ENCODE data around the gene FRK.

DNA sequence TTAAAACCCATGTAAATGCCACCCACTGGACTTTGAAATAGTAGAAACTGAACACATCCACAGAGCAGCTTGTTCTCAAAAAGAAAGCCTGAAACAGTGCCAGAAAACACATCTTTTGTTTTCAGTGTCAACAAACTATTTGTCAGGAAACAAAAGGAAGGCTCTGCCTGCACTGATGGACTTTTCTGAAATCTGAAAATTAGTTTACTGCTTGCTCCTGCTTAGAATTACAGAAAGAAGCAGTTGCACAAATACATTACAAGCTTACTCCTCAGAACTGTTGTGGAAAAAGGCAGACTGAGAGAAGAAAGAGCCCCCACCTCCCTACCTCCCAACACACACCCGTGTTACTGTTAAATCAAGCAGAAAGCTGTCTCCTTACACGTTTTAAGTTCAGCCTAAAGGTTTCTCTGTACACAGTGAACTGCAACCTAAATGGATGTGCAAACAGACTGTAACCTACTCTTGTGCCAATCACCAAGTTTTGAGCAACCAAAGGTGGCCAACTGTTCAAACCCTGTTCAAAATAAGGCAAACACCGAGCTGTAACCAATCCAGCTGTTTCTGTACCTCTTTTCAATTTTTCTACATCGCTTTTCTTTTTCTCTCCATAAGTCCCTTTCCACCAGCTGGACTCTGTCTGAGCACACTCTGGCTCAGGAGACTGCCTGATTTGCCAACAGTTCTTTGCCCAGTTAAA, 43.7 kb downstream of the FRK start:
- TF ChIP-seq CTCF (IDR thresholded peaks at IDR 0.05) (no peak), JUN (IDR thresholded peaks at IDR 0.05) (no peak), EP300 (IDR thresholded peaks at IDR 0.05) (no peak), MAX (IDR thresholded peaks at IDR 0.05) (no peak), NFE2L2 (conservative IDR thresholded peaks at IDR 0.05; ENCODE audit: low read length) (no peak), ZFP36 (IDR thresholded peaks at IDR 0.05; ENCODE audit: borderline replicate concordance, partially characterized antibody) (no peak), MYC (IDR thresholded peaks at IDR 0.05; ENCODE audit: borderline replicate concordance, low read length) (no peak), HDAC2 (IDR thresholded peaks at IDR 0.05) (no peak), E2F6 (IDR thresholded peaks at IDR 0.05; ENCODE audit: borderline replicate concordance, low read depth) (no peak), POLR2A (IDR thresholded peaks at IDR 0.05; ENCODE audit: low read length) (no peak), TP53 (CRISPR knock-in tag; IDR thresholded peaks at IDR 0.05) (no peak)
